Posterior cingulate gyrus (tissue), 11 donors: Measurements from ENCODE around the gene PSME4.
"Not testable (repeated sequence)": the region's sequence is repeated elsewhere in the genome, so short reads cannot be mapped to it uniquely, and the experiment has no call there.

Experiments used
- DNase-seq, 10 donors: peaks; one replicate each; pipeline versions ENCODE4 v3.0.0 to v3.0.0-alpha.2; 2020 to 2021; ENCODE audit warnings: mixed read lengths in 3 of 10
- intact Hi-C: fragments of 100-400 bp; cut with DNase I; formaldehyde crosslinking; loops from one replicate; pipeline ENCODE4 v1.15.1; 2023

Gene PSME4

GRCh38 chr2:53969285-53969967 lies 1.4 kb downstream of the PSME4 start:
- DNase-seq, result no peak
- intact Hi-C loops, result no loop called here

- intact Hi-C loops, result no loop called here
- no peak for DNase-seq
Measured at GRCh38 chr2:53964987-53965687, 5.7 kb downstream of the PSME4 start.

- no peak for DNase-seq
- intact Hi-C loops, result no loop called here
Measured at GRCh38 chr2:53964257-53964952, 6.4 kb downstream of the PSME4 start.

- DNase-seq, intact Hi-C loops: not testable (repeated sequence)
Measured at GRCh38 chr2:53961478-53962216, 9.1 kb downstream of the PSME4 start.

- DNase-seq, result no peak
- intact Hi-C loops, result no loop called here
Measured at GRCh38 chr2:53960476-53960875, 10.3 kb downstream of the PSME4 start.

- intact Hi-C loops, result no loop called here
- DNase-seq, result no peak
Measured at GRCh38 chr2:53958443-53958842, 12.3 kb downstream of the PSME4 start.

GRCh38 chr2:53952519-53952918 lies 18.3 kb downstream of the PSME4 start:
- intact Hi-C loops, result no loop called here
- DNase-seq, result no peak

GRCh38 chr2:53949457-53949856 lies 21.3 kb downstream of the PSME4 start:
- DNase-seq, result no peak
- intact Hi-C loops, result no loop called here

GRCh38 chr2:53945538-53945937 lies 25.3 kb downstream of the PSME4 start:
- intact Hi-C loops, result no loop called here
- DNase-seq, result no peak

GRCh38 chr2:53944542-53944941 lies 26.3 kb downstream of the PSME4 start:
- no peak for DNase-seq
- intact Hi-C loops, result no loop called here

- no peak for DNase-seq
- intact Hi-C loops, result no loop called here
Measured at GRCh38 chr2:53942280-53942679, 28.5 kb downstream of the PSME4 start.

GRCh38 chr2:53941749-53942148 lies 29.0 kb downstream of the PSME4 start:
- no peak for DNase-seq
- intact Hi-C loops, result no loop called here

- intact Hi-C loops, result no loop called here
- DNase-seq, result no peak
Measured at GRCh38 chr2:53939656-53940055, 31.1 kb downstream of the PSME4 start.

- DNase-seq, result no peak
- intact Hi-C loops, result no loop called here
Measured at GRCh38 chr2:53938904-53939303, 31.9 kb downstream of the PSME4 start.

GRCh38 chr2:53933329-53933728 lies 37.5 kb downstream of the PSME4 start:
- no peak for DNase-seq

GRCh38 chr2:53926321-53926720 lies 44.5 kb downstream of the PSME4 start:
- DNase-seq, intact Hi-C loops: not testable (repeated sequence)

More at GRCh38 chr2:53933329-53933728, 37.5 kb downstream of the PSME4 start:
- intact Hi-C loops, result no loop called here

- DNase-seq, result no peak
- intact Hi-C loops, result no loop called here
Measured at GRCh38 chr2:53913721-53914120, 57.1 kb downstream of the PSME4 start.

- intact Hi-C loops, result no loop called here
- DNase-seq, result no peak
Measured at GRCh38 chr2:53911434-53912189, 59.2 kb downstream of the PSME4 start.

GRCh38 chr2:53907582-53907981 lies 63.2 kb downstream of the PSME4 start:
- intact Hi-C loops, result loop anchor here (10.0 kb wide), 1 partner anchor 177 kb away; no protein-coding TSS in a partner anchor

GRCh38 chr2:53905396-53905795 lies 65.4 kb downstream of the PSME4 start:
- intact Hi-C loops, result loop anchor here (10.0 kb wide), 1 partner anchor 179 kb away; no protein-coding TSS in a partner anchor
- no peak for DNase-seq

More at GRCh38 chr2:53907582-53907981, 63.2 kb downstream of the PSME4 start:
- no peak for DNase-seq
